Measurements from ENCODE around the gene C2CD2. TPM values are rescaled to one million over a fixed set of nuclear protein-coding genes. Genes with fewer than 3 reads are reported as not detected.
A peak's percentile ranks its signal among the peaks of the same experiment; 100 is the strongest.

Gene C2CD2
- total RNA-seq, 4 donors from 2014 or later: 35.9 to 43.8 (median 38.9) TPM

GRCh38 chr21:41933313-41934079 lies 20.3 kb downstream of the C2CD2 start:
- WGBS: 6% methylated on average over 17 of the region's 18 CpGs
- TF ChIP-seq POLR2A (IDR thresholded peaks at IDR 0.05) (no peak), CTCF (IDR thresholded peaks at IDR 0.05) (no peak), EP300 (IDR thresholded peaks at IDR 0.05) (no peak), POLR2AphosphoS5 (IDR thresholded peaks at IDR 0.05) (no peak)
- peak in 1 of 2 donors; percentile 54 for DNase-seq (ENCODE audit: low spot score in 2 of 2)
- no peaks in the 10 kb centered on the region for H3K9me3 ChIP-seq
- peak overlapping the region; percentile 43 for H3K4me3 ChIP-seq
- peaks cover 33% of the 10 kb centered on the region for H3K4me1 ChIP-seq
- H3K27ac ChIP-seq: peak overlapping the region; percentile 84
- no peaks in the 10 kb centered on the region for H3K27me3 ChIP-seq
- no peaks in the 10 kb centered on the region for H3K36me3 ChIP-seq

- 36% methylated on average over 13 of the region's 18 CpGs for WGBS
- no peaks in the 10 kb centered on the region for H3K9me3 ChIP-seq
- peak overlapping the region; percentile 43 for H3K4me3 ChIP-seq
These were observed 21.1 kb downstream of the C2CD2 start for GRCh38 chr21:41932576-41933312.

GRCh38 chr21:41932191-41932575 lies 21.6 kb downstream of the C2CD2 start:
- TF ChIP-seq EP300 (IDR thresholded peaks at IDR 0.05) (no peak), POLR2A (IDR thresholded peaks at IDR 0.05) (no peak), CTCF (IDR thresholded peaks at IDR 0.05) (no peak), POLR2AphosphoS5 (IDR thresholded peaks at IDR 0.05) (no peak)
- Histone ChIP-seq H3K4me3 (no peak overlapping the region), H3K36me3 (no peaks in the 10 kb centered on the region), H3K27ac (no peak overlapping the region), H3K4me1 (peaks cover 45% of the 10 kb centered on the region), H3K27me3 (no peaks in the 10 kb centered on the region), H3K9me3 (no peaks in the 10 kb centered on the region)
- WGBS: 72% methylated on average over 7 of the region's 13 CpGs
- no peak for DNase-seq (ENCODE audit: low spot score in 2 of 2)

More at GRCh38 chr21:41932576-41933312, 21.1 kb downstream of the C2CD2 start:
- Histone ChIP-seq H3K4me1 (peaks cover 40% of the 10 kb centered on the region), H3K27me3 (no peaks in the 10 kb centered on the region), H3K36me3 (no peaks in the 10 kb centered on the region), H3K27ac (peak overlapping the region; percentile 84)
- no peak for TF ChIP-seq CTCF (IDR thresholded peaks at IDR 0.05)
- TF ChIP-seq POLR2AphosphoS5 (IDR thresholded peaks at IDR 0.05): no peak
- TF ChIP-seq POLR2A (IDR thresholded peaks at IDR 0.05): no peak
- no peak for TF ChIP-seq EP300 (IDR thresholded peaks at IDR 0.05)
- no peak for DNase-seq (ENCODE audit: low spot score in 2 of 2)

GRCh38 chr21:41931041-41931451 lies 22.8 kb downstream of the C2CD2 start:
- H3K9me3 ChIP-seq: no peaks in the 10 kb centered on the region
- no peak for DNase-seq (ENCODE audit: low spot score in 2 of 2)
- no peaks in the 10 kb centered on the region for H3K27me3 ChIP-seq
- peak overlapping the region; percentile 38 for H3K27ac ChIP-seq
- no peaks in the 10 kb centered on the region for H3K36me3 ChIP-seq
- TF ChIP-seq CTCF (IDR thresholded peaks at IDR 0.05) (no peak), EP300 (IDR thresholded peaks at IDR 0.05) (no peak), POLR2A (IDR thresholded peaks at IDR 0.05) (no peak), POLR2AphosphoS5 (IDR thresholded peaks at IDR 0.05) (no peak)
- 57% methylated on average over 5 of the region's 8 CpGs for WGBS
- H3K4me3 ChIP-seq: no peak overlapping the region
- peaks cover 52% of the 10 kb centered on the region for H3K4me1 ChIP-seq

- peaks cover 56% of the 10 kb centered on the region for H3K4me1 ChIP-seq
- no peaks in the 10 kb centered on the region for H3K36me3 ChIP-seq
- peak overlapping the region; percentile 63 for H3K27ac ChIP-seq
- H3K9me3 ChIP-seq: no peaks in the 10 kb centered on the region
- no peaks in the 10 kb centered on the region for H3K27me3 ChIP-seq
- H3K4me3 ChIP-seq: no peak overlapping the region
- 59% methylated on average over 5 of the region's 5 CpGs for WGBS
- DNase-seq (ENCODE audit: low spot score in 2 of 2): no peak
- TF ChIP-seq POLR2A (IDR thresholded peaks at IDR 0.05) (no peak), EP300 (IDR thresholded peaks at IDR 0.05) (no peak), CTCF (IDR thresholded peaks at IDR 0.05) (no peak), POLR2AphosphoS5 (IDR thresholded peaks at IDR 0.05) (no peak)
These were observed 24.6 kb downstream of the C2CD2 start for GRCh38 chr21:41929248-41929647.

All from suprapubic skin (tissue), 4 donors.